B cell (primary cell): ENCODE measurements around the gene GRAMD2B. TPM values are rescaled to one million over a fixed set of nuclear protein-coding genes. Genes with fewer than 3 reads are reported as not detected.

Experiments used
- ATAC-seq: fragments of 200-7000 bp; cut with Tn5 transposase; one replicate; pipeline ENCODE4 v1.10.0; 2021; ENCODE audit warnings: low read depth, mild to moderate bottlenecking, moderate number of reproducible peaks, moderate library complexity
- CTCF ChIA-PET: fragments of 350-600 bp; sonication (Branson Sonifier 250); formaldehyde crosslinking; loops from one replicate; lab custom pipeline; 2021; ENCODE audit warnings: antibody characterized with exemption, inconsistent platforms; lab: Charles Lee
- POLR2A ChIA-PET: fragments of 350-600 bp; sonication (Branson Sonifier 250); formaldehyde crosslinking; loops from one replicate; lab custom pipeline; 2021; ENCODE audit warnings: antibody characterized with exemption; lab: Charles Lee
- DNase-seq: peaks from one replicate; pipeline ENCODE4 v3.0.0; 2013
- H2AFZ ChIP-seq: 2 replicates; pipeline ENCODE4 v1.6.1; 2012; ENCODE audit warnings: mild to moderate bottlenecking, low read depth, low read length; ENCODE audit not compliant: insufficient read depth, poor library complexity, severe bottlenecking
- H3K27ac ChIP-seq, 2 donors: 1 replicate in 1 of 2; 2 replicates in 1 of 2; pipeline ENCODE4 v1.5.1; 2012 to 2013; ENCODE audit warnings: low read length in 2 of 2, mild to moderate bottlenecking in 2 of 2, moderate library complexity in 1 of 2
- H3K27me3 ChIP-seq, 4 experiments: fragments of 200-600 bp in 1 of 4; sonication (generic) in 1 of 4; replicated peaks in 1 of 4; 1 replicate in 2 of 4; 2 replicates in 2 of 4; pipeline versions ENCODE4 v1.6.1 to v1.7.0; 2013 to 2016; ENCODE audit warnings: low read length in 3 of 4, mild to moderate bottlenecking in 2 of 4, mixed read lengths in 1 of 4, moderate library complexity in 1 of 4; ENCODE audit not compliant: insufficient read depth in 4 of 4, control insufficient read depth in 3 of 4; ENCODE audit errors: control extremely low read depth in 1 of 4
- H3K36me3 ChIP-seq, 2 experiments: replicated peaks in 1 of 2; 1 replicate in 1 of 2; 2 replicates in 1 of 2; pipeline versions ENCODE4 v1.6.1 to v1.7.1; 2013; ENCODE audit warnings: low read length in 1 of 2; ENCODE audit not compliant: insufficient read depth in 2 of 2, control insufficient read depth in 1 of 2; ENCODE audit errors: control extremely low read depth in 1 of 2, extremely low read depth in 1 of 2
- H3K4me1 ChIP-seq, 2 donors: fragments of 200-600 bp in 1 of 2; sonication (generic) in 1 of 2; 1 replicate in 1 of 2; 2 replicates in 1 of 2; pipeline versions ENCODE4 v1.5.1 to v1.6.1; 2013 to 2017; ENCODE audit warnings: low read length in 2 of 2; ENCODE audit not compliant: control insufficient read depth in 2 of 2, insufficient read depth in 2 of 2
- H3K4me2 ChIP-seq: replicated peaks from 2 replicates; pipeline ENCODE3; 2012; ENCODE audit warnings: mild to moderate bottlenecking, low read depth, low read length; ENCODE audit not compliant: poor library complexity, severe bottlenecking
- H3K4me3 ChIP-seq, 5 experiments: fragments of 200-600 bp in 1 of 5; sonication (generic) in 1 of 5; 1 replicate in 3 of 5; 2 replicates in 2 of 5; pipeline versions ENCODE4 v1.5.1 to v1.7.0; 2011 to 2016; ENCODE audit warnings: low read length in 4 of 5, mild to moderate bottlenecking in 4 of 5, low read depth in 2 of 5, control low read depth in 1 of 5, moderate library complexity in 1 of 5; ENCODE audit not compliant: insufficient read depth in 1 of 5; ENCODE audit errors: control extremely low read depth in 1 of 5, extremely low read depth in 1 of 5
- H3K79me2 ChIP-seq: fragments of 200-600 bp; sonication (generic); one replicate; pipeline ENCODE4 v1.6.0; 2016; ENCODE audit warnings: low read length; ENCODE audit not compliant: control insufficient read depth, insufficient read depth
- H3K9ac ChIP-seq: fragments of 200-600 bp; sonication (generic); 2 replicates; pipeline ENCODE4 v1.6.1; 2017; ENCODE audit warnings: mild to moderate bottlenecking, low read length, moderate library complexity
- H3K9me3 ChIP-seq, 3 donors: one replicate each; pipeline versions ENCODE4 v1.6.1 to v1.7.1; 2013; ENCODE audit warnings: low read length in 2 of 3; ENCODE audit not compliant: control insufficient read depth in 2 of 3, insufficient read depth in 1 of 3; ENCODE audit errors: control extremely low read depth in 1 of 3
- H4K20me1 ChIP-seq: 2 replicates; pipeline ENCODE4 v1.6.0; 2012; ENCODE audit warnings: mild to moderate bottlenecking, low read length; ENCODE audit not compliant: insufficient read depth, control insufficient read depth, poor library complexity, severe bottlenecking
- H3K27ac Mint-ChIP-seq: one replicate; pipeline ENCODE4 v1.8.0; 2021; ENCODE audit warnings: mixed read lengths
- H3K27me3 Mint-ChIP-seq: one replicate; pipeline ENCODE4 v1.8.0; 2021; ENCODE audit warnings: mixed read lengths
- H3K4me1 Mint-ChIP-seq: one replicate; pipeline ENCODE4 v1.8.0; 2021; ENCODE audit warnings: mixed read lengths
- H3K4me3 Mint-ChIP-seq: one replicate; pipeline ENCODE4 v1.8.0; 2021; ENCODE audit warnings: mixed read lengths
- H3K9me3 Mint-ChIP-seq: one replicate; pipeline ENCODE4 v1.8.0; 2022; ENCODE audit warnings: mixed read lengths; ENCODE audit not compliant: insufficient read depth
- CTCF ChIP-seq: fragments of 200-600 bp; IDR thresholded peaks from one replicate; pipeline ENCODE4 v1.8.0; 2022; ENCODE audit warnings: antibody characterized with exemption, mild to moderate bottlenecking
- EZH2 ChIP-seq: IDR thresholded peaks from 2 replicates; pipeline ENCODE4 v1.6.1; 2012; ENCODE audit warnings: borderline replicate concordance, low read depth, mild to moderate bottlenecking, moderate library complexity, low read length; ENCODE audit not compliant: insufficient read depth, poor library complexity, severe bottlenecking
- WGBS: methylation state at CpG from one replicate; pipeline ENCODE4 v1.1.5; 2013; ENCODE audit warnings: missing lambda C conversion rate; ENCODE audit not compliant: insufficient coverage; 5-methylcytosine and 5-hydroxymethylcytosine counted together
- intact Hi-C: fragments of 100-400 bp; cut with micrococcal nuclease; formaldehyde crosslinking; loops from one replicate; pipeline ENCODE4 v1.10.0; 2022
- polyA plus RNA-seq: library from polyadenylated mRNA; depleted of rRNA; stranded (reverse); fragments of >200 nt; gene quantifications from 2 replicates; pipeline ENCODE4 v1.2.3, GENCODE V29; 2012
- total RNA-seq, 2 donors: library from RNA; stranded (reverse); fragments of 120-200 nt in 1 of 2; gene quantifications; 1 replicate in 1 of 2; 2 replicates in 1 of 2; pipeline versions ENCODE4 v1.2.3 to v1.2.4, GENCODE V29; 2013 to 2022

GRAMD2B gene
- total and polyA plus RNA-seq, 2 donors (not counting 1 experiment from before 2014, with no cell fraction given), result 0.86 to 3.6 TPM

- no peak overlapping the region for H3K9ac ChIP-seq
- no peaks in the 10 kb centered on the region for H3K36me3 ChIP-seq
- H3K27me3 Mint-ChIP-seq, result peaks cover 9% of the 10 kb centered on the region
- no peak overlapping the region for H3K4me2 ChIP-seq
- H3K4me3 Mint-ChIP-seq, result no peak overlapping the region
- ChIA-PET POLR2A (no interaction called here), CTCF (no interaction called here)
- no peak overlapping the region for H3K27ac Mint-ChIP-seq
- H3K27ac ChIP-seq, result no peak overlapping the region
- TF ChIP-seq EZH2 (no peak), CTCF (no peak)
- DNase-seq (no peak), ATAC-seq (no peak)
- no peaks in the 10 kb centered on the region for H3K9me3 Mint-ChIP-seq
- intact Hi-C loops, result no loop called here
- H3K4me3 ChIP-seq, result no peak overlapping the region
- no peak overlapping the region for H2AFZ ChIP-seq
- H3K9me3 ChIP-seq, result no peaks in the 10 kb centered on the region
- no CpG with 5 or more reads among the region's 3 CpGs for WGBS
- no peaks in the 10 kb centered on the region for H3K4me1 Mint-ChIP-seq
- peaks cover 0 to 8% (median 2%) of the 10 kb centered on the region in 4 experiments for H3K27me3 ChIP-seq
- H3K79me2 ChIP-seq, result no peaks in the 10 kb centered on the region
- no peaks in the 10 kb centered on the region for H3K4me1 ChIP-seq
- no peaks in the 10 kb centered on the region for H4K20me1 ChIP-seq
Observed at GRCh38 chr5:126389179-126389578, 34.0 kb upstream of the GRAMD2B start.

GRCh38 chr5:126390051-126390450 is 33.2 kb upstream of the GRAMD2B start:
- TF ChIP-seq EZH2 (no peak), CTCF (no peak)
- ATAC-seq (no peak), DNase-seq (no peak)
- H3K79me2 ChIP-seq, result no peaks in the 10 kb centered on the region
- POLR2A ChIA-PET, result no interaction called here
- H3K27ac ChIP-seq, result no peak overlapping the region
- H2AFZ ChIP-seq, result no peak overlapping the region
- CTCF ChIA-PET, result no interaction called here
- no peaks in the 10 kb centered on the region for H3K4me1 ChIP-seq
- intact Hi-C loops, result no loop called here
- no peak overlapping the region for H3K9ac ChIP-seq
- no peak overlapping the region for H3K4me2 ChIP-seq
- H3K4me3 ChIP-seq, result no peak overlapping the region
- Mint-ChIP-seq H3K4me1 (no peaks in the 10 kb centered on the region), H3K9me3 (no peaks in the 10 kb centered on the region), H3K4me3 (no peak overlapping the region), H3K27ac (no peak overlapping the region), H3K27me3 (peaks cover 13% of the 10 kb centered on the region)
- H4K20me1 ChIP-seq, result no peaks in the 10 kb centered on the region
- no peaks in the 10 kb centered on the region for H3K36me3 ChIP-seq
- H3K9me3 ChIP-seq, result no peaks in the 10 kb centered on the region
- peaks cover 0 to 4% (median 0%) of the 10 kb centered on the region in 4 experiments for H3K27me3 ChIP-seq
